B cell (primary cell): ENCODE data around the gene RIBC2. TPM values are rescaled to one million over a fixed set of nuclear protein-coding genes. Genes with fewer than 3 reads are reported as not detected.
"Not testable (repeated sequence)": the region's sequence is repeated elsewhere in the genome, so short reads cannot be mapped to it uniquely, and the experiment has no call there.

Experiments
- ATAC-seq: fragments of 200-7000 bp; cut with Tn5 transposase; one replicate; pipeline ENCODE4 v1.10.0; 2021; ENCODE audit warnings: low read depth, mild to moderate bottlenecking, moderate number of reproducible peaks, moderate library complexity
- CTCF ChIA-PET: fragments of 350-600 bp; sonication (Branson Sonifier 250); formaldehyde crosslinking; loops from one replicate; lab custom pipeline; 2021; ENCODE audit warnings: antibody characterized with exemption, inconsistent platforms; lab: Charles Lee
- POLR2A ChIA-PET: fragments of 350-600 bp; sonication (Branson Sonifier 250); formaldehyde crosslinking; loops from one replicate; lab custom pipeline; 2021; ENCODE audit warnings: antibody characterized with exemption; lab: Charles Lee
- DNase-seq: peaks from one replicate; pipeline ENCODE4 v3.0.0; 2013
- H2AFZ ChIP-seq: 2 replicates; pipeline ENCODE4 v1.6.1; 2012; ENCODE audit warnings: mild to moderate bottlenecking, low read depth, low read length; ENCODE audit not compliant: insufficient read depth, poor library complexity, severe bottlenecking
- H3K27ac ChIP-seq, 2 donors: 1 replicate in 1 of 2; 2 replicates in 1 of 2; pipeline ENCODE4 v1.5.1; 2012 to 2013; ENCODE audit warnings: low read length in 2 of 2, mild to moderate bottlenecking in 2 of 2, moderate library complexity in 1 of 2
- H3K27me3 ChIP-seq, 4 experiments: fragments of 200-600 bp in 1 of 4; sonication (generic) in 1 of 4; replicated peaks in 1 of 4; 1 replicate in 2 of 4; 2 replicates in 2 of 4; pipeline versions ENCODE4 v1.6.1 to v1.7.0; 2013 to 2016; ENCODE audit warnings: low read length in 3 of 4, mild to moderate bottlenecking in 2 of 4, mixed read lengths in 1 of 4, moderate library complexity in 1 of 4; ENCODE audit not compliant: insufficient read depth in 4 of 4, control insufficient read depth in 3 of 4; ENCODE audit errors: control extremely low read depth in 1 of 4
- H3K36me3 ChIP-seq, 2 experiments: replicated peaks in 1 of 2; 1 replicate in 1 of 2; 2 replicates in 1 of 2; pipeline versions ENCODE4 v1.6.1 to v1.7.1; 2013; ENCODE audit warnings: low read length in 1 of 2; ENCODE audit not compliant: insufficient read depth in 2 of 2, control insufficient read depth in 1 of 2; ENCODE audit errors: control extremely low read depth in 1 of 2, extremely low read depth in 1 of 2
- H3K4me1 ChIP-seq, 2 donors: fragments of 200-600 bp in 1 of 2; sonication (generic) in 1 of 2; 1 replicate in 1 of 2; 2 replicates in 1 of 2; pipeline versions ENCODE4 v1.5.1 to v1.6.1; 2013 to 2017; ENCODE audit warnings: low read length in 2 of 2; ENCODE audit not compliant: control insufficient read depth in 2 of 2, insufficient read depth in 2 of 2
- H3K4me2 ChIP-seq: replicated peaks from 2 replicates; pipeline ENCODE3; 2012; ENCODE audit warnings: mild to moderate bottlenecking, low read depth, low read length; ENCODE audit not compliant: poor library complexity, severe bottlenecking
- H3K4me3 ChIP-seq, 5 experiments: fragments of 200-600 bp in 1 of 5; sonication (generic) in 1 of 5; 1 replicate in 3 of 5; 2 replicates in 2 of 5; pipeline versions ENCODE4 v1.5.1 to v1.7.0; 2011 to 2016; ENCODE audit warnings: low read length in 4 of 5, mild to moderate bottlenecking in 4 of 5, low read depth in 2 of 5, control low read depth in 1 of 5, moderate library complexity in 1 of 5; ENCODE audit not compliant: insufficient read depth in 1 of 5; ENCODE audit errors: control extremely low read depth in 1 of 5, extremely low read depth in 1 of 5
- H3K79me2 ChIP-seq: fragments of 200-600 bp; sonication (generic); one replicate; pipeline ENCODE4 v1.6.0; 2016; ENCODE audit warnings: low read length; ENCODE audit not compliant: control insufficient read depth, insufficient read depth
- H3K9ac ChIP-seq: fragments of 200-600 bp; sonication (generic); 2 replicates; pipeline ENCODE4 v1.6.1; 2017; ENCODE audit warnings: mild to moderate bottlenecking, low read length, moderate library complexity
- H3K9me3 ChIP-seq, 3 donors: one replicate each; pipeline versions ENCODE4 v1.6.1 to v1.7.1; 2013; ENCODE audit warnings: low read length in 2 of 3; ENCODE audit not compliant: control insufficient read depth in 2 of 3, insufficient read depth in 1 of 3; ENCODE audit errors: control extremely low read depth in 1 of 3
- H4K20me1 ChIP-seq: 2 replicates; pipeline ENCODE4 v1.6.0; 2012; ENCODE audit warnings: mild to moderate bottlenecking, low read length; ENCODE audit not compliant: insufficient read depth, control insufficient read depth, poor library complexity, severe bottlenecking
- H3K27ac Mint-ChIP-seq: one replicate; pipeline ENCODE4 v1.8.0; 2021; ENCODE audit warnings: mixed read lengths
- H3K27me3 Mint-ChIP-seq: one replicate; pipeline ENCODE4 v1.8.0; 2021; ENCODE audit warnings: mixed read lengths
- H3K4me1 Mint-ChIP-seq: one replicate; pipeline ENCODE4 v1.8.0; 2021; ENCODE audit warnings: mixed read lengths
- H3K4me3 Mint-ChIP-seq: one replicate; pipeline ENCODE4 v1.8.0; 2021; ENCODE audit warnings: mixed read lengths
- H3K9me3 Mint-ChIP-seq: one replicate; pipeline ENCODE4 v1.8.0; 2022; ENCODE audit warnings: mixed read lengths; ENCODE audit not compliant: insufficient read depth
- CTCF ChIP-seq: fragments of 200-600 bp; IDR thresholded peaks from one replicate; pipeline ENCODE4 v1.8.0; 2022; ENCODE audit warnings: antibody characterized with exemption, mild to moderate bottlenecking
- EZH2 ChIP-seq: IDR thresholded peaks from 2 replicates; pipeline ENCODE4 v1.6.1; 2012; ENCODE audit warnings: borderline replicate concordance, low read depth, mild to moderate bottlenecking, moderate library complexity, low read length; ENCODE audit not compliant: insufficient read depth, poor library complexity, severe bottlenecking
- WGBS: methylation state at CpG from one replicate; pipeline ENCODE4 v1.1.5; 2013; ENCODE audit warnings: missing lambda C conversion rate; ENCODE audit not compliant: insufficient coverage; 5-methylcytosine and 5-hydroxymethylcytosine counted together
- intact Hi-C: fragments of 100-400 bp; cut with micrococcal nuclease; formaldehyde crosslinking; loops from one replicate; pipeline ENCODE4 v1.10.0; 2022
- polyA plus RNA-seq: library from polyadenylated mRNA; depleted of rRNA; stranded (reverse); fragments of >200 nt; gene quantifications from 2 replicates; pipeline ENCODE4 v1.2.3, GENCODE V29; 2012
- total RNA-seq, 2 donors: library from RNA; stranded (reverse); fragments of 120-200 nt in 1 of 2; gene quantifications; 1 replicate in 1 of 2; 2 replicates in 1 of 2; pipeline versions ENCODE4 v1.2.3 to v1.2.4, GENCODE V29; 2013 to 2022

Gene RIBC2
- total and polyA plus RNA-seq, 2 donors (not counting 1 experiment from before 2014, with no cell fraction given), result not detected

- DNase-seq (no peak), ATAC-seq (no peak)
- Histone ChIP-seq H3K9me3 (no peaks in the 10 kb centered on the region), H2AFZ (no peak overlapping the region), H4K20me1 (no peaks in the 10 kb centered on the region), H3K27ac (no peak overlapping the region), H3K4me3 (no peak overlapping the region), H3K4me1 (peaks cover 7 to 8% of the 10 kb centered on the region in 2 donors), H3K36me3 (no peaks in the 10 kb centered on the region), H3K4me2 (no peak overlapping the region), H3K79me2 (no peaks in the 10 kb centered on the region), H3K9ac (no peak overlapping the region), H3K27me3 (no peaks in the 10 kb centered on the region)
- CTCF ChIA-PET, result interaction anchor here (0.6 to 1.7 kb wide), 3 partner anchors 115 to 190 kb away, joined by 3 to 8 read pairs (median 4); no protein-coding TSS in a partner anchor
- TF ChIP-seq EZH2 (no peak), CTCF (no peak)
- Mint-ChIP-seq H3K27me3 (peaks cover 9% of the 10 kb centered on the region), H3K27ac (no peak overlapping the region), H3K9me3 (no peaks in the 10 kb centered on the region), H3K4me1 (peaks cover 18% of the 10 kb centered on the region), H3K4me3 (no peak overlapping the region)
- POLR2A ChIA-PET, result no interaction called here
- intact Hi-C loops, result loop anchor here (5.0 kb wide), 1 partner anchor 121 kb away; no protein-coding TSS in a partner anchor
Observed at GRCh38 chr22:45438336-45438735, 24.8 kb downstream of the RIBC2 start.

GRCh38 chr22:45440688-45441087 is 27.2 kb downstream of the RIBC2 start:
- H3K9me3 Mint-ChIP-seq, DNase-seq, intact Hi-C loops: not testable (repeated sequence)

More at GRCh38 chr22:45440688-45441087, 27.2 kb downstream of the RIBC2 start:
- ATAC-seq, H3K9ac ChIP-seq, H3K4me1 ChIP-seq, H3K9me3 ChIP-seq, POLR2A ChIA-PET, H3K27me3 ChIP-seq, H3K27me3 Mint-ChIP-seq, H3K79me2 ChIP-seq, H3K36me3 ChIP-seq, H3K27ac ChIP-seq, H3K4me3 ChIP-seq, H4K20me1 ChIP-seq: not testable (repeated sequence)
- peaks cover 12% of the 10 kb centered on the region for H3K4me1 Mint-ChIP-seq
- Histone ChIP-seq H3K4me2 (peak overlapping the region; percentile 20), H2AFZ (peak overlapping the region; percentile 33)
- H3K4me3 Mint-ChIP-seq, result peak overlapping the region; percentile 20
- CTCF ChIA-PET, result interaction anchor here (1.6 kb wide), 1 partner anchor 301 kb away, joined by 3 read pairs; no protein-coding TSS in a partner anchor
- peak overlapping the region; percentile 4 for H3K27ac Mint-ChIP-seq
- WGBS, result 44% methylated on average over 4 of the region's 13 CpGs
